CD4-positive, alpha-beta T cell treated with Interleukin-17A for 1 hour (primary cell): ENCODE results near the gene THSD4.

Source experiments
- DNase-seq: peaks from one replicate; pipeline ENCODE4 v3.0.0-alpha.2; 2020

THSD4 gene

DNA sequence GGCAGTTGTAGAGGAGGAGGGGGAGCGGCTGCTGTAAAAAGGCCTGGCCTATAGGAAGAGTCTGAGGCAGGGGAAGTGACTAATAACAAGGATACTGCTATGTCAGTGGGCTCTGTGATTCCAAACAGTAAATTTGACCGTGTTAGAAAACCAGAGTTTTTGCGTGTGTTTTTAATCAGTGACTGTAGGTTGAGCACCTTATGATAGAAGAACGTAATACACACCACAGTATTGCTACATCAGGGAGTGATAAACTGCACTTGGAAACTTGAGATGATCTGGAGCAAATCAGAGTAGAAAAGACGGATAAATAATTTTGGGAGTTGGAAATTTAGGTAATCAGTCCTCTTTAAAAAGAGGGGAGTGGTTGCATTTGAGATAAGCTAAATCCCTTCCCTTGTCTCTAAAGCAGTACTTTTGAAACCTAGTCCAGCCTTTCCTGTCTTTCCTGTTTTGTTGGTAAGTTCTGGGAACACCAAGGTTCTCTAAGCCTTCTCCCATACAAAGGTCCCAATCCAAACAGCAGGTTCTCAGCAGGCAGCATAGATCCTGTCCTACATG lies 564.6 kb downstream of the THSD4 start:
- DNase-seq: no peak

DNA sequence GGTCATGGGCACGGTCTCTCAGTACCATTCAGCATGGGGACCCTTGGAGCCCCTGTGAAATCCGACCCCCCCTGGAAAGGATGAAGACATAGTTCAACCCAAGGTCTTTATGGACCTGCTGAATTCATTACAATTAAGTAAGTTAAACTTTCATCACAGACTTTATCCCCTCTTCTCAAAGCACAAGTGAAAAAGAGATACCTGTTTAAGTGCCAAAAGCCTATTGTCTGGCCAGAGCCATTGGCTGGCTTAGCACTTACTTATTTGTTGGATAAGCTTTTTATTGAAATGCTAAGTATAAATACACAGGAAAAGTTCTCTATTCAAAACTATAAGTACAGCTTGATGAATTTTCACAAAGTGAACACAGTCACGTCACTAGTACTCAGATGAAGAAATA lies 566.7 kb downstream of the THSD4 start:
- no peak for DNase-seq

DNA sequence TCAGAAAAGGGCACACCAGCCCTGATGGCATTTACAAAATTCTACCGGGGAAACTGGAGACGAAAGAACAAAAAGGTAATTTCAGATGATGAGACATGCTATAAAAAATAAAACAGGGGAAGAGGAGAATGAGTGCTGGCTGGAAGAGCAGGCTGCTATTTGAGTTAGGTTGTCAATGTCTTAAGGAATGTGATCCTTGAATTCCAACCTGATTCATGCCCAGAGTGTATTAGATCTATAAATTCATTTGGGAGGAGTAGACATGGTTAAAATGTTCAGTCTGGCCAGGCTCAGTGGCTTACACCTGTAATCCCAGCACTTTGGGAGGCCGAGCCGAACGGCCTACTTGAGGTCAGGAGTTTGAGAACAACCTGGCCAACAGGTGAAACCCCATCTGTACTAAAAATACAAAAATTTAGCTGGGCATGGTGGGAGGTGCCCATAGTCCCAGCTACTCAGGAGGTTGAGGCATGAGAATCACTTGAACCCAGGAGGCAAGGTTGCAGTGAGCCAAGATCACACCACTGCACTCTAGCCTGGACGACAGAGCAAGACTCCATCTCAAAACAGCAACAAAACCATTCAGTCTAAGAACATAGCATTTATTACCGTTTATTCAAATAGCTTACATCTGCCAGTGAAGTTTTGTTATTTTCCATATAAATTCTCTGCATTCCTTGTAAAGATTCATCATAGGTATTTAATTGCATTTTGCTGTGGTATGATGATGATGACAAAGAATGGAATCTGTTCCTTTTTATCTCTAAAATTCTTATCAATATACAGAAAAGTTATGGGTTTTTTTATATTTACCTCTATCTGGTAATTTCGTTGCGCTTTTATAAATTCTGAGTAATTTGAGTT lies 568.4 kb downstream of the THSD4 start:
- DNase-seq: no peak

DNA sequence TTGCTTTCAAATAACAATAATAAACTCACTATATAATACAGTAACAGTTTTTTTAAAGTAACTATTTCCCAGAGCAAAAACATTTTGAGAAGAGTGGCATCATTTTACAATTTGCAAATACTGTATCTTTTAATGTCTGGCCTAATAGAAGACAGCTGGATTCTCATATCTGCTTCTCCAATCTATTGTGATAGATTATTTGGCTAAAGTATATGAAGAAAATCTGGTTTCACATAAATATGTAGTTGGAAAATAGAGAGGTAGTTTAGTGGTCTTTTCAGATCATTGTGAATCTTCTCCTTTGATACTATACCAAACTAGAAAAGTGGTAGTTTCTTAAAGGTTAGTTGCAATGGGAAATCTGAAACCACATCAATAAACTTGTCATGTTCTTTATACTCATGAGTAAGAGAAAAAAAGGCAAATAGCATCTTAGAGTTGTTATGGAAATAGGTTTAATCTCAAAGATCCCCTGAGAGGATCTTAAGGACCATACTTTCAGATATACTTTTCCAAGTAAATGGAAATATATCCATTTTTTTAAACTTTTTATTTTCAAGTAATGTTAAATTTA lies 570.2 kb downstream of the THSD4 start:
- no peak for DNase-seq

DNA sequence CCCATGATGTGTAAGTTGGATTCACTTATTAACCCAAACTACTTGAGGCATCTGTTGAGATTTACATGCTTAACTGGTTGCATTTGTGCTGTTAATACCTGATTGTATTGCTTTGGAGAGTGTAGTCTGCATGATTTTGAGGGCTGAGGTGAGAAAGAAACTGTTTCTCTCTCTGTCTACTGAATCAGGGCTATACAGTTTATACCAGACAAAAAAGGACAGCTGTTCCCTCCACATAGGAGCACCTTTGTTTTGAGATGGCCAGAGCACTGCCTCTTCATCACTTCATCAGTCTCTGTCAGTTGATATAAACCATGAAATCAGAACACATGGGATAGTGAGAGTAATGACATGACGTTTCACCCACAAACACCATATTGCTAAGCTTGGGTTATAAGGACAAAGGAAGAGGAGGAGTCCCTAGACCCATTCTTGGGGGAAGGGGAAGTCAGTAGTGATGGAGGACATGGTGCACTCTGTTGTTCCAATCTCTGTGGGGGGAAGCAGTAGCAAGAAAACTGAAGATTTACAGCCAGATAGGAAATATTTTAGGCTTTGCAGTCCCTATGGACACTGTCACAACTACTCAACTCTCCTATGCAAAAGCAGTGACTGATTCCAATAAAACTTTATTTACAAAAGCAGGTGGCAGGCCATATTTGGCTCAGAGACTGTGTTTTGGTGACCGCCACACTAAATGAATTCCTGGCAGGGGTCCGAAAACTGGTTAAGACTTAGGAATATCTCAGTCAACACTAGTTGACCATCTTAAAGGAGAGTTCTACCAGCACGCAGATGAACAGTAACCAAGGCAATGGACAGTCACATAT lies 571.2 kb downstream of the THSD4 start:
- DNase-seq: no peak

DNA sequence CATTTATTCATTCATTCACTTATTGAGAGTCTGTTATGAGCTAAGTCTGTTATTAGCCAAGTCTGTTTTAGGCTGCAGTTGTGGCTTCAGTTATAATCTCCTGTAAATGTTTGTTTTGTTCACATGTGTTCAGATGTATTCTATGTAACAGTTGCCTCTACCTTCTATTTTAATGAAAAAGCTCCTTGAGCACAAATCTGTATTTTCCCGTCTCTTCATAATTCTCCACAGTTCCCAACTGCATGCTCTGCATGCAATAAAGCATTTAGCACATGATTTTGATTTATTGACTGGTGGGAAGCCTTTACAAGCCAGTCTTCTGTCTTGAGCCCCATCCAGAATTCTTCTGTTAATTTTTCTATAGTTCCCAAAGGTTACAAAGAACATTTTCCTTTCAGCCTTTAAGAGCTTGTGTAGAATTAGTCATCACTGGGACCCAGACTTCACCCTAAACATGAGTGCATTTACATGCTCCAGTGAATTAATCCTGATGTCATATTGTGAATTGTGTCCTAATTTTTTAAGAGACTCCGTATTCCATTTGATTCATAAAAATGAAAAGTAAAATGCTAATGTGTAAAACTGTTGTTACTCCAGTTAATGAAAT lies 572.7 kb downstream of the THSD4 start:
- DNase-seq: no peak

DNA sequence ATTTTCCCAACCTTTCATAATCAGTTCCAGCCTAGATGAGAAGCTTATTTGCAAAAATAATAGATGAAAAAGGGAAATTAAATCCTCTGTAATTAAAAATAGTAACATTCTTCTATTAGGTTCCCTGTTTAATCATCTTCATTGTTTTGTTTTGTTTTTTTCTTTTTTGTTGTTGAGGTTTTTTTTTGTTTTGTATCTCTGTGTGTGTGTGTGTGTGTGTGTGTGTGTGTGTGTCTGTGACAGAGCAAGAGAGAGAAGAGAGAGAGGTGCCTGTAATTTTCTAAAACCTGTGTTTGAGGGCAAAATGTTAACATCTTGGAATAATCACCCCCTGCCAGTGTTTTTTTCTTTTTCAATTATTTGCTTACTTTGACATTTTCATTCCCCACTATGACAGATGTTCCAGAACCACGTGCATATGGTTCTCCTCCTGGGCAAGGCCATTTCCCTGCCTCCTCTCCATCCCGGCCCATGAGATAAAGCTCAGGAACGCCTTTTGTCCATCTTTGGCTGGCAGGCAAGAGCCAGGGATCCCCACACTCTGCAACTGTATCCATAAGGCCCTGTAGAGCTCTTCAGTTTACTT lies 573.3 kb downstream of the THSD4 start:
- no peak for DNase-seq

DNA sequence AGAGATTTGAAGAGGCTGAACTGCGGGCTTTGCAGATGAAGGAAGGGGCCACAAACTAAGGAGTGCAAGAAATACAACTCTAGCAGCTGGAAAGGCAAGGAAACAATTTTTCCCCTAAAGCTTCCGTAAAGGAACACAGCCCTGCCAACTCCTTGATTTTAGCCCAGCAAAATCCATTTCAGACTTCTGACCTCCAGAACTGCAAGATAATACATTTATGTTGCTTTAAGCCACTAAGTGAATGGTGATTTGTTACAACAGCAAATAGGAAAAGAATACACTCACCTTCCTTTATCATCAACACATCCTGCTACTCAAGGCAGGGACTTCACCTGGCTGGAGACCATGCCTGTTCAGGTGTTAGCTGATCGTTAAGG lies 575.8 kb downstream of the THSD4 start:
- DNase-seq: no peak

DNA sequence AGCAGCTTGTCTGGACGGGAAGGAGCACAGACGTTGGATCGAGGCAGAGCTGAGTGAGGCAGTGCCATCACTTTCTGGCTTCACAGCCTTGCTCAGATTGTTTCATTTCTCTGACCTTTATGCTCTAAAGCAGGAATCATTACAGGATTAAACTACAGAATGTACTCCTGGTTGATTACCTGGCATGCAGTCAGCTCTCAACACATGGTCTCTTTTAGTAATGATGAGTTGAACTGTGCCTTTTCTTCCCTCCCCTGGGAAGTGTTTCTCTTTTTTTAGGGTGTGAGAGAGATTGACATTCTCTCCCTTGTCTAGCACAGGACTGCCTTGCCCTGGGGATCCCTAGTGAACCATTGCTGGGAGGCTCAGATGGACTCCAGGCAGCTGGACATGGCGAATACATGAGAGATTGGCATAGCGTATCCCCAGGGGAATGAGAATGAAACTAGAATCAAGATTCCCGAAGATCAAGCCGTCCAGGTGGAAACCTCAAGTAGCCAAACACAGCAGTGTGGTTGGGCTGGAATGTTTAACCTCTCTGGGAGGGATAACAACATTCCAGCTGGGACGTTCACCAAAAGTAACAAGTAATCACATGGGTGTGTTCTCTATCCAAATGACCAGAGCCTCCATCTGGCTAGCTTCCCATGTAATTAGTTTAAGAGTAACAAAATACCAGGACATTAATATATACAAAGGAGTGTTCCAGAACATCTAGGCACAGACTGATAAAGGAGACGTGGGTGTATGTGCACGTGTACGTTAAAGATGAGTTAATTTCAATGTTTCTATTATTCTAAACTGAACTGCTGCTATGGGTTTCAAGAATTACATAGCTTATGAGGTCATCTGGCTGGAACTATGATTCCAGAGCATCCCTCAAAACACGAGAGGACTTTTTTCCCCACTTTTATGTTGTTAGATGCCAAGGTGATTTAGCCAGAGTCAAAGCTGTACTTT lies 576.5 kb downstream of the THSD4 start:
- no peak for DNase-seq

DNA sequence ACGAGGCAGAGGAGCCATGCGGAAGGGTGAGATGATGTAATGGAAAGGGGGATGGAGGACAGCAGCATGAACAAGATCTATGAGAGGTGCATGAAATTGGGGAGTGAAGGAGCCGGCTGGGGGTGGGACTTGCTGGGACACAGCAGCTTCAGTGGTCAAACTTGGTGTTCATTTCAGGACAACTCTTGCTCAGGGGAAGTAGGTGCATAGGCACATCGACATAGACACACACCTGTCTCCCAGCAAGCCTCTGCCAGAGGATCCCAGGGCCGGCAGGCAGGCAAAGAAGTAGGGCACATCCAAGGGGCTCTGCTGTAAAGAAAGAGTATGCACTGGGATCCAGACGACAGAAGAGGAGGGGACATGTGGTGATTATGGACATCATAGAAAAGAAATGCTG lies 582.0 kb downstream of the THSD4 start:
- no peak for DNase-seq

DNA sequence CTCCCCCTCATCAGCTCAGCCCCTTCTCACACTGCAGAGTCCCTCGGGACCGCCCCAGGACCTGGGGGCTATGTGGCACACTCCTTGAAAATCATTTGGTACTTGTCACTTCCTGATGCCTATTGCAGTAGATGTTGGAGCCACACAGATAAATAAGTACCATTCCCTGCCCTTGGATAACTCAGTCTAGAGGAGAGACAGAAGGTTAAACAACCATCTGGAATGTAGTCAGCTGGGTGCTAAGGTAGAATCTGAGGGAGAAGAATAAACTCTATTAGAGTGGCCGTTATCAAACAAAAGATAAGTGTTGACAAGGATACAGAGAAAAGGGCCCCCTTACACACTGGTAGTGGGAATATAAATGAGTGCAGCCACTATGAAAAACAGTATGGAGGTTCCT lies 582.8 kb downstream of the THSD4 start:
- no peak for DNase-seq

DNA sequence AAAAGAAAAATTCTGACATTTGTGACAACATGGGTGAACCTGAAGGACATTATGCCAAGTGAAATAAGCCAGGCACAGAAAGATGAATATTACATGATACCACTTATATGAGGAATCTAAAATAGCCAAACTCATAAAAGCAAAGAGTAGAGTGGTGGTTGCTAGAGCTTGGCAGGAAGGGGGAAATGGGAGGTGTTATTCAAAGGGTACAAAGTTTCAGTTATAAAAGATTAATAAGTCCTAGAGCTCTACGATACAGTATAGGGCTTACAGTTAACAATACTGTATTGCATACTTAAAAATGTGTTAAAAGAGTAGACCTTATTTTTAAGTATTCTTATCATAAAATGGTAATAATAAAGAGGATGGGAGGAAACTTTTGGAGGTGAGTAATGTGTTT lies 583.5 kb downstream of the THSD4 start:
- DNase-seq: no peak

DNA sequence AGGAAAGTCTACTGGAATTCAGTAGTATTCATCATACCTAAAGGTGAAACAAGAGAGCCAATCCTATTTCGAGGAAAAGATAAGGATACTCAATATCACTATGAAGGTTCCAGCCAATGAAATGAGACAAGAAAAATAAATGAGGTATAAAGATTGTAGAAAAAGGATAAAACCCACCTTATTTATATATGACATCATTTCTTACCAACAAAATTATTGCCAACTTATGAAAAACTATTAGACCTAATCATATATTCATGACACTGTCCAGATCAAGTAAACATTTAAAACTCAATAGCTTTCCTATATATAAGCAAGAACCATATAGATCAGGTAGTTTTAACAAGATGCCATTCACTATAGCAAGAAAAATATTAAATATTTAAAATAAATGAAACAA lies 584.7 kb downstream of the THSD4 start:
- DNase-seq: no peak

DNA sequence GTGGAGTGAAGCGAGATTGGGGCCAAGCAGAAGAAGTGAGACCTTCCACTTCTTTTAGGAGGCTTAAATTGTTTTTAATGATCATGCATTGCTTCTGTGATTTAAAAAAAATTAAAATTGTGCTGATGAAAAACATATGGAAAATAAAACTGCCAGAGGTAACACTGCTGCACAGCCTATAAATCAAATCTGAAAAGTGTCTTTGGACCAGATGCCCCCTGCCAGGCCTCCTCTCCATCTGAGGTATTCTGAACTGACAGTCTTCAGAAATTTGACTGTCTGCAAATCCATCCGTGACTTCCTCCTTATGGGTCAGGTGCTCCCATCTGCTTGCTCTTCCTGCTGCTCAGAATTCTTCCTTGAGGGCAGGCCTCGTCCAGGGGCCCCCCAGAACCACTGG lies 586.5 kb downstream of the THSD4 start:
- no peak for DNase-seq

DNA sequence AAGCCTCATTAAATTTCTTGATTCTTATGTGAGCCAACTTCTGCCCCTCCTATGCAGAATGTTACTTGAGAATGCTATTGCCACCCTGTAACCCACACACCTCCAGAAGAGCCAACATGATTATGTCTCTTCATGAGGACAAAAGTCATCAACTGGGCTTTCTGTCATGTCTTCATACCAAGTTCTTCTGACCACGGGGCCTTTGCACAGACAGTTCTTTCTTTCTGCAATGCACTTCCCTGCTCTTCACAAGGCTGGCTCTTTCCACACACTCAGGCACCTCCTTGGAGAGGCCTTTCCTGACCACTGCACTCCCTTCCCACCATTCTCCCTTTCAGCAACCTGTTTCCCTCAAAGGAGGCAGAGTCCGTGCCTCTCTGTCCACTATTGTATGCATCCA lies 587.2 kb downstream of the THSD4 start:
- DNase-seq: no peak

DNA sequence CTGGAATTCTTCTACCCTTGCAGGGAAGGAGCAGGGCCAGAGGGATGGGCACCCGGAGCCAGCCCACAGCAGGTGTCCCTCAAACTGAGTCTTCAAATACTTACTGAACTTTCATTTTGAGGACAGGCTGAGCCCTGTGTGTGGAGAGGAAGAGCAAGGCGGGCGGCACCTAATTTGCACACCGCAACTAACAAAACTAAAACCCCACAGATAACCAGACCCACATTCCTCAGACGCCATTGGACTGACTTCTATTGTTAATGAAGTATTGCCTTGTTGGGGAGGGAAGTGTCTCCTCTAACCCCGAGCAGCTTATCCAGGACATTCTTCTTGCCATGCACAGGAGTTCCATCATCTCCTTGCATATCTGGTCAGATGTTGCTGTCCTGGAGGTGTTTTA lies 589.9 kb downstream of the THSD4 start:
- DNase-seq: no peak

DNA sequence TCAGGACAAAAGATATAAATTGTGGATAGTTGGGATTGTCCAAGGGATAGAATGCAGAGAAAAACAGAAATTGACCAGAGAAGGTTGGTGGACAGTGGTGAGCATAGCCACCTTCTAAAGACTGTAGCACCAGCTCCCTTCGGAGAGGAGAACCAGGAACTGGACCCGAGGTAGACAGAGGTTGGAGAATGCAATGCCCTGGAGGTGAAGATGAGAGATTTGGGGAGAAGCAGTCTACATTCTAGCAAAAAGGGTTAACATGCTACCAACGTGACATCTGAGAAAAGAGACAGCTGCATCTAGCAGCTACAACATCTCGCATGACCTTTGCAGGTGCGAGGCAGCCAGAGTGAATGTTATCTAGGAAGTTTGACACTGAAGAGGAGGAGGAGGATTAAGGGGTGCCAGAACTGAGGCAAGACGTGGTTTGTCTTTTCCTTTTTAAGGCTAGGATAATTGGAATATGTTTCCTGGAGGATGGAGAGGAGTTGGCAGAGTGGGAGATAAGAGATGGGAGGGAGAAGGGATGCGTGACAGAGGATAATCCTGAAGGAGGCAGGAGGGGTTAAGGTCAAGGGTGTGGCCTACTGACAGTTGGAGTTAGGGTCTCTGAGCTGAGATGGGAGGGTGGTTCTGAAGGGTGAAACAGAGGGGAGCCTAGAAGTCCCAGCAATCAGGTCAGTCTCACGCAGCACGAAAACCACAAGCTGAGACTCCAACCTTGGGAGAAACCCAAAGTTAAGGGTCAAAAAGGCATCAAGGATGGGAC lies 591.4 kb downstream of the THSD4 start:
- no peak for DNase-seq

DNA sequence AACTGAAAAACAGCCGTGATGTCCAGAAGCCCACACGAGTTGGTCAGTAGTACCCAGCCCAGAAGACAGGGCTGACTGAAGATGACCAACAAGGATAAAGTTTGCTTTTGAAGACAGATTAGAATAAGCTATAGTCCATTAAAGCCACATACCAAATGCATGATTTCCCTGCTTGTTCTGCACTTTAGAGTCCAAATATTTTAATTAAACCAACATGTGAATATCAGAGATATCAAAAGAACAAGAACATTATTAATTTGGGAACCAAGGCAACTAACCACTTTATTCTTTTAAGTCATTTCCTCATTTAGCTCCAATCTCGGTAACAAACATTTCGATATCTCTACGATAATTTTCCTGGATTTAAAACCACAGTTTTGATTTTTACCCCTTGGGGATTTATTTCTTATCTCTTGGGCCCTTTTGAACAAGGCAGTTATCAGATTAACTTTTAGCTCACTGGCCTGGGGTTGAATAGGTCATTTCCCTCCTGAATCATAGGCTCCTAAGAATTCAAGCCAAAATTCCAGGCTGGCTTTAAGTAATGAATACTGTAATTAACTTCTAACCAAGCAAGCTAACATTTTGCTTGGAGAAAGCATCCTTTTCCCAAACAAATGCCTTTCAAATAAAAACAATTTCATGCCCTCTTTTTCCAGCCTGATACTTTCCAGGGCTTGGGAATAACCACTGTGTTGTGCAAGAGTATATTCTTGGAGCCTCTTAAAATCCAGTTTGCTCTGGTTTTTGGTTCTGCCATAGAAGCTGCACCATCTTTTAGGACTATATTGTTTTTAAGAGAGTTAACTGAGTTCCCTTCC lies 592.2 kb downstream of the THSD4 start:
- DNase-seq: no peak

DNA sequence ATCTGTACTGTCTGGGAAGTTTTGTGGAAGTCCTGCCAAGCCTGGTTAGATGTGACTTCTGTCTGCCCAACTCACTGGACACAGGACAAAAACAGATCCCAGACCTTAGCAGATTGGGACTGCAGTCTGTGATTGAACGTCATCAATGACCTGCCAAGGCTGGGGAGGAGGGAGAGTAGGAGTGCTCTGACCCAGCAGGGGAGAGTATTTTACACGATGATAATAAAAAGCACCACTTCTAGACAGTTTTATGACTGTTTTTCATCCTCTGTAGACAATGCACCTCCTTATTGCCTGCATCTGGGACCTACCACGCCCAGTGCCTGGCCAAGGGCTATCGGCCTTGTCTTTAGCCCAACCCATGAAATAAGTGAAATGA lies 592.8 kb downstream of the THSD4 start:
- no peak for DNase-seq

DNA sequence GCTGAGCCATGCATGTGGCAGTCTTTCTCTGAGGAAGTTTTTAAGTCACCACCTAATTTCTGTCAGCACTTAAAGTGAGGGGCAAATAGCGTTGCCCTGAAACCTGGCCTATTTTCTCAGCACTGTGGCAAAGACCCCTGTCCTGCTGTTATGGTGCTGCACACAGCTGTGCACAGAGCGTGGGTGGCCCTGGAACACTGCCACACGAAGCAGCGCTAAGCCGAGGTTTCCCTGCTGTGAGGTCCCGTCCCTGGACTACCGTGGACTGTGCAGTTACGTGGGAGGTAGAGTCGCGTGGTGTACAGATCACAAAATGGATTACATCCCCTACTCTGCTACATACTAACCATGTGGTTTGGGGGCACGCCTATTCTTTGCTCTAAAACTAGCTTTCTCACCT lies 593.5 kb downstream of the THSD4 start:
- DNase-seq: no peak
